HEK293 (cell line): ENCODE data around the gene MACF1.

Experiments used
- ZNF302 ChIP-seq: fragments of 450-650 bp; formaldehyde crosslinking; IDR thresholded peaks from 2 replicates; pipeline ENCODE4 v1.5.1; 2016; ENCODE audit warnings: missing biosample characterization, missing genetic modification characterization, low read depth
- ZNF473 ChIP-seq: fragments of 450-650 bp; formaldehyde crosslinking; IDR thresholded peaks from 2 replicates; pipeline ENCODE4 v1.5.1; 2017; ENCODE audit warnings: missing biosample characterization, missing genetic modification characterization
- TF ChIP-seq, protein P1 (sequence below): fragments of 450-650 bp; formaldehyde crosslinking; IDR thresholded peaks from 2 replicates; pipeline ENCODE4 v1.5.1; 2016; ENCODE audit warnings: missing biosample characterization, missing genetic modification characterization

DNA sequence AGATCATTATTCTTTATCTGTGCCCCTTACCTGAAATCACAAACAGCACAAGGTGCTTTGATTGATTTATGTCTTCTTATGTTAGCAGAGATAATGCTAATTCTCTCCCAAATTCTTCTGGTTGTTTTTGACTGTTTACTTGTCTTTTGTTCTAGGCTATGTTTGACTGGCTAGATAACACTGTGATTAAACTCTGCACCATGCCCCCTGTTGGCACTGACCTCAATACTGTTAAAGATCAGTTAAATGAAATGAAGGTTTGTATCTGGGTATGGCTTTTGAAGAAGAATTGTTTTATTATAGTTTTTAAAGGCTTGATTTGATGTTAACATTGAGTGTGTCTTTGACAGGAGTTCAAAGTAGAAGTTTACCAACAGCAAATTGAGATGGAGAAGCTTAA, 237.3 kb downstream of the MACF1 start:
- TF ChIP-seq ZNF473 (tag by site-specific recombination) (no peak), ZNF302 (tag by site-specific recombination) (no peak)
- TF ChIP-seq, protein P1, sequence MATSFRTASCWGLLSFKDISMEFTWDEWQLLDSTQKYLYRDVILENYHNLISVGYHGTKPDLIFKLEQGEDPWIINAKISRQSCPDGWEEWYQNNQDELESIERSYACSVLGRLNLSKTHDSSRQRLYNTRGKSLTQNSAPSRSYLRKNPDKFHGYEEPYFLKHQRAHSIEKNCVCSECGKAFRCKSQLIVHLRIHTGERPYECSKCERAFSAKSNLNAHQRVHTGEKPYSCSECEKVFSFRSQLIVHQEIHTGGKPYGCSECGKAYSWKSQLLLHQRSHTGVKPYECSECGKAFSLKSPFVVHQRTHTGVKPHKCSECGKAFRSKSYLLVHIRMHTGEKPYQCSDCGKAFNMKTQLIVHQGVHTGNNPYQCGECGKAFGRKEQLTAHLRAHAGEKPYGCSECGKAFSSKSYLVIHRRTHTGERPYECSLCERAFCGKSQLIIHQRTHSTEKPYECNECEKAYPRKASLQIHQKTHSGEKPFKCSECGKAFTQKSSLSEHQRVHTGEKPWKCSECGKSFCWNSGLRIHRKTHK (tag by site-specific recombination): no peak
